NCI-H526 (cell line): ENCODE data around the gene LPGAT1.

Experiments used
- DNase-seq, 2 experiments: peaks; one replicate each; lab custom pipeline; 2025; lab: John Stamatoyannopoulos, UW

LPGAT1 gene

GRCh38 chr1:211762206-211762605 lies 68.4 kb downstream of the LPGAT1 start:
- DNase-seq: no peak

GRCh38 chr1:211761400-211761799 lies 69.2 kb downstream of the LPGAT1 start:
- DNase-seq: no peak

GRCh38 chr1:211756471-211757020 lies 74.0 kb downstream of the LPGAT1 start:
- DNase-seq: no peak

- no peak for DNase-seq
Observed at GRCh38 chr1:211753649-211754251, 76.8 kb downstream of the LPGAT1 start.

GRCh38 chr1:211752951-211753486 lies 77.5 kb downstream of the LPGAT1 start:
- no peak for DNase-seq

- no peak for DNase-seq
Observed at GRCh38 chr1:211752317-211752716, 78.2 kb downstream of the LPGAT1 start.

GRCh38 chr1:211751438-211751837 lies 79.1 kb downstream of the LPGAT1 start:
- no peak for DNase-seq

GRCh38 chr1:211750599-211750998 lies 80.0 kb downstream of the LPGAT1 start:
- no peak for DNase-seq

GRCh38 chr1:211749251-211749650 lies 81.3 kb downstream of the LPGAT1 start:
- no peak for DNase-seq

- no peak for DNase-seq
Observed at GRCh38 chr1:211748810-211749209, 81.8 kb downstream of the LPGAT1 start.

- no peak for DNase-seq
Observed at GRCh38 chr1:211742889-211743529, 87.6 kb downstream of the LPGAT1 start.

GRCh38 chr1:211742272-211742671 lies 88.3 kb downstream of the LPGAT1 start:
- DNase-seq: no peak

- DNase-seq: no peak
Observed at GRCh38 chr1:211741788-211742187, 88.8 kb downstream of the LPGAT1 start.

- no peak for DNase-seq
Observed at GRCh38 chr1:211741116-211741515, 89.4 kb downstream of the LPGAT1 start.

GRCh38 chr1:211739671-211740411 lies 90.7 kb downstream of the LPGAT1 start:
- no peak for DNase-seq

- DNase-seq: no peak
Observed at GRCh38 chr1:211738691-211739301, 91.8 kb downstream of the LPGAT1 start.

GRCh38 chr1:211738096-211738690 lies 92.4 kb downstream of the LPGAT1 start:
- DNase-seq: no peak

GRCh38 chr1:211737115-211738035 lies 93.2 kb downstream of the LPGAT1 start:
- DNase-seq: no peak

GRCh38 chr1:211736351-211736915 lies 94.1 kb downstream of the LPGAT1 start:
- DNase-seq: no peak
